SHP77 (cell line): ENCODE data around the gene PRKAB1.

Source experiments
- DNase-seq, 2 experiments: peaks; one replicate each; lab custom pipeline; 2025; lab: John Stamatoyannopoulos, UW

The PRKAB1 gene

DNA sequence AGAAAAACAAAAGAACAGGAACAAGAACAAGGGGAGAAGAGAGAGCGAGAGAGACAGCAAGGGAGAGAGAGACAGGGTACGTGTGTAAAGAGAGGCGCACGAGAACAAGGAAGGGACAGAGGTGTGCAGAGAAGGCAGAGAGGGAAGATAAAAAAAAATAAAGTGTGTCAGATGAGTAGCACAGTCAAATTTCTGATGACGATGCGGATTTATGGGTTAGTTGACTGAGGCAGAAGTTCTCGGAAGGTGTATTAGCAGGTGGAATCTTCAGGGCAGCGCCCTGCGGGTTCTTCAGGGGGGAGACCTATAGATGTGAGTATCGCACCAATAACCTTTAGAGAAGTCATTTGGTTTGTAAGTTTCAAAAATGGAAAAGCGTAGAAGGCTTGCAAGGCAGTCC, 44.8 kb downstream of the PRKAB1 start:
- DNase-seq: no peak

DNA sequence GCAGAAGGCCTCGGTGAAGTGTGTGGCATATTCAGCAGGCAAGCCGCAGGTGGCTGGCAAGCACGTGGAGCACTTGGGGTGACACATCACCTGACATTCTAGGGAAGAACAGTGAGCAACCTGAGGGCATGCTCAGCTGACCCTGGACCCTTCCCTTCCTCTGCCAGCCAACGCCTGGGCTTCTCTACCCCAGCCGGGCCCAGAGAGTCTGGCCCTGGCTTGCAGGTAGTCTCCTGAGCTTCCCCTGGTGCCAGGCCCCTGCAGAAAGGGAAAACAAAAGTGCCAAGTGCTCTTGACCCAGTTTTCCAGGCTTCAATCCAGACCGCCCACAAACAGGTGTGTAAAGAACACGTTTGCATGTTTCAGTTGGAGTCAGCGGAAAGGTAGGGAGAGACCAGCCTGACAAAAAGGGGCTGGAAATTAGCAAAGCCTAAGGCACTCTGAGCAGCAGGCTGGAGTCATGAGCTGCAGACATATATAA, 45.7 kb downstream of the PRKAB1 start:
- DNase-seq: no peak

DNA sequence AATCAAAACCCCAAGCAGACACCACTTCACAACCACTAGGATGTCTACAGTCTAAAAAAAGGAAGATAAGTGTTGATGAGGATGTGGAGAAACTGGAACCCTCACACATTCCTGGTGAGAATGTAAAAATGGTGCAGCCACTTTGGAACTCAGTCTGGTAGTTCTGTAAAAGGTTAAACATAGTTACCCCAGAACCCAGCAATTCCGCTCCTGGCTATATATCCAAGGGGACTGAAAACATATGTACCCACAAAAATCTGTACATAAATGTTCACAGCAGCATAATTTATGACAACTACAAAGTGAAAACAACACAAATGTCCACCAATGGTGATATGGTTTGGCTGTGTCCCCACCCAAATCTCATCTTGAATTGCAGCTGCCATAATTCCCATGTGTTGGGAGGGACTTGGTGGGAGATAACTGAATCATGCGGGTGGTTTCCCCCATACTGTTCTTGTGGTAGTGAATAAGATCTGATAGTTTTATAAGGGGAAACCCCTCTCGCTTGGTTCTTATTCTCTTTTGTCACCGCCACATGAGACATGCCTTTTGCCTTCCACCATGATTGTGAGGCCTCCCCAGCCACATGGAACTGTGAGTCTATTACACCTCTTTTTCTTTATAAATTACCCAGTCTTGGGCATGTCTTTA, 46.8 kb downstream of the PRKAB1 start:
- no peak for DNase-seq

GRCh38 chr12:119715268-119715620, 47.3 kb downstream of the PRKAB1 start:
- no peak for DNase-seq

DNA sequence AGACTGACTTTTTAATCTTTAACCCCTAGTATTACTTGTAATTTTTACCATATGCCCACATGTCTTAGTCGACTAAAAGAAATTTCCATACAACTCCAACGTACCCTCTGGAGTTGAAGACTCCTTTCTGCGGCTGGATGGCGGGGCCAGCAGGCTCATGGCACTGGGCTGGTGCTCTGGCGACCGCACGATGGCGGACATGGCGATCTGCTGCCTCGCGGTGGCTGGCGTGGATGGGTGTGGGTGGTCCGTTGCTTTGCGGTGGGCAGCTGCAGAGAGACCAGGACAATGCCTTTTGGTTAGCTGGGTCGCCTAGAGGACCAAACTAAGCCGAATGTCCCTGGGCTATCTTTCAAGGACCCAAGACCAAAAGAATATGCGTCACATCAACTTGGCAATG, 50.2 kb downstream of the PRKAB1 start:
- DNase-seq: no peak

DNA sequence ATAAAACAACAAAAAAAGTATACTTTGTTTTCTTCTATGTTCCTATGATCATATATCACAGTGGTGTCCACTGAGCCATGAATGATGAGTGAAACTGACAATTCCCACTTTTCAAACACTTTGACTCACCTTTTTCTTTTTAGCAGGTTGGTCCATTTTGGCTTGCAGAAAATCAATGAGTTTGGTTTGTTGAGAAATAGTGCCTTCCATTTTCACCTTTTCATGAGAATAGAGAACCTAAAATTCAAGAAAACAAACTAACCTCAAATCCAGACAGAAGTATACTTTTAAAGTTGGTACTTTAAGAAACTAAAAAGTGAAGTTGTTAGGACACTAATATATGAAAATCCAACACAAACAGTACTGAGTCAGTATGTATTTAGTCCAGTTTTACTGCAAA, 52.4 kb downstream of the PRKAB1 start:
- DNase-seq: no peak

GRCh38 chr12:119721306-119721705, 53.4 kb downstream of the PRKAB1 start:
- no peak for DNase-seq

GRCh38 chr12:119725523-119725922, 57.6 kb downstream of the PRKAB1 start:
- DNase-seq: no peak

DNA sequence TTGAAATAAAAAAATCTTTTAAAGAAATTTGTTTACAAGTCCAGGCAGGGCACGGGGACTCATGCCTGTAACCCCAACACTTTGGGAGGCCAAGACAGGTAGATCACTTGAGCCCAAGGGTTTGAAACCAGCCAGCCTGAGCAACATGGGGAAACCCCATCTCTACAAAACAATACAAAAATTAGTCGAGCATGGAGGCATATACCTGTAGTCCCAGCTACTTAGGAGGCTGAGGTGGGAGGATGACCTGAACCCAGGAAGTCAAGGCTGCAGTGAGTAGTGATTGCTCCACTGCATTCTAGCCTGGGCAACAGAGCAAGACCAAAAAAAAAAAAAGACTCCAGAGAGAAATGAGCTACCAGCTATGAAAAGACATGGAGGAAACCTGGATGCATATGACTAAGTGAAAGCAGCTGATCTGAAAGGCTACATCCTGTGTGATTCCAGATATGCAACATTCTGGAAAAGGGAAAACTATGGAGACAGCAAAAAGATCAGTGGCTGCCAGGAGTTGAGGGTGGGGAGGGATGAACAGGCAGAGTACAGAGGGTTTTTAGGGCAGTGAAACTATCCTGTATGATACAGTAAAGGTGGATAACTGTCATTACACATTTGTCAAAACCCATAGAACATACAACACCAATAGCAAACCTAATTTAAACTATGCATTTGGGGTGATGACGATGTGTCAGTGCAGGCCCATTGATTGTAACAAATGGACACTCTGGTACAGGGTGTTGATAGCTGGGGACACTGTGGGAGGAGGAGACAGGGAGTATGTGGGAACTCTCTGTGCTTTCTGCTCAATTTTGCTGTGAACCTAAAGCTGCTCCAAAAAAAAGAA, 59.9 kb downstream of the PRKAB1 start:
- no peak for DNase-seq

DNA sequence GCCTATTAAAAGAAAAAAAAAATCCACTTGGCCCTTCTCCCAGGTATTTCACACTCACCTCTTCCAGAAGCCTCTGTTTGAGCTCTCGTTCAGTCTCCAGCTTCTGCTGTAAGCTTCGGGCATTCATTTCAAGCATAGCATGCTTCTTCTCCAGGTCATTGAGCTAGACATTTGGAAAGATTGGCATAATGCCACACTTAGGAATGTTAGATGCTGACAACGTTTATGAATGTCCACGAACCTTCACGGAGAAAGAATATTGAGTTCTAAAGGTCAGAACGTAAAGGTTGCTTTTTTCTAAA, 60.5 kb downstream of the PRKAB1 start:
- no peak for DNase-seq

DNA sequence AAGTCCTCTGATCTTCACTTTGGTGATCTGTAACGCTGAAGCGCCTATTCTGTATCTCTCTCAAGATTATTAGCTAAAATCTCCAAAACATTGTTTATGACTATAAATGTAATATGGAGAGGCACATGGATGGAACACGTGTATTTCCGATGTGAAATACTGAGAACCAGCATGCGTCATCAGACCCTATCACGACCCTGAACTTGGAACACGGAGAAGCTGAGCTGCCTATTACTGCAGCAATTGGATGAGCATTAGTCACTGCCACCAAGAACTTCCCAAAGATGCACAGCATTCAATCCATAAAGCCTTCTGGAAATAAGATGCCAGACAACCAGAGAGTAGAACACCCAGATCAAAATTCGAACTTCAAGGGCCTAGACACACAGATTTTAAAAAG, 61.9 kb downstream of the PRKAB1 start:
- DNase-seq: no peak

DNA sequence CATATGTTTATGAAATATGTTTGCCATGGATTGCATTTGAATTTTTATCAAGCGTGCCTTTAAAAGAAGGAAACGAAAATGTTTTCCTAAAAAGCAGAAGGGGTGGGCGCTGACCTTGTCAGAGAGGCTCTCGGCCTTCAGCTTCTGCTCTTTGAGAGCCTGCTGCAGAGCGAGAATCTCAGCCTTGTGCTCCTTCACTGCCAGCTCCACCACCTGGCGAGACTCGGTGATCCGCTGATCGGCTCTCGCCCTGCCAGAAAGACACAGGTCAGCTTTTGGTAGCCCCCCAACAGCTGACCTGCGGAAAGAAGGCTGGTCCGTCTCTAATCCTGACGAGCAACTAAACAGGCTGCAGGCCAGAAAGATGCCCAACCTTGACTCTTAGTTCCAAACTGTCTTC, 62.4 kb downstream of the PRKAB1 start:
- DNase-seq: no peak
